Activated CD4-positive, alpha-beta memory T cell treated with anti-CD3 and anti-CD28 coated beads, Interleukin-2, amount 10 ng/mL, durations not matched to agents 7 days and 5 days (primary cell): Measurements from ENCODE around the gene FUT4. TPM values are rescaled to one million over a fixed set of nuclear protein-coding genes. Genes with fewer than 3 reads are reported as not detected.
"Not testable (repeated sequence)": the region's sequence is repeated elsewhere in the genome, so short reads cannot be mapped to it uniquely, and the experiment has no call there.

Source experiments
- CTCF ChIA-PET: fragments of 350-600 bp; sonication (Branson Sonifier 250); formaldehyde crosslinking; loops from one replicate; lab custom pipeline; 2021; ENCODE audit warnings: antibody characterized with exemption, inconsistent platforms; lab: Charles Lee
- POLR2A ChIA-PET: fragments of 350-600 bp; sonication (Branson Sonifier 250); formaldehyde crosslinking; loops from one replicate; lab custom pipeline; 2021; ENCODE audit warnings: antibody characterized with exemption; lab: Charles Lee
- DNase-seq: peaks from one replicate; pipeline ENCODE4 v3.0.0-alpha.2; 2020
- H3K27ac Mint-ChIP-seq: one replicate; pipeline ENCODE4 v1.8.0; 2021; ENCODE audit warnings: mild to moderate bottlenecking, mixed read lengths
- H3K27me3 Mint-ChIP-seq: one replicate; pipeline ENCODE4 v1.8.0; 2021; ENCODE audit warnings: mixed read lengths
- H3K36me3 Mint-ChIP-seq: one replicate; pipeline ENCODE4 v1.8.0; 2021; ENCODE audit warnings: low read depth, mixed read lengths
- H3K4me1 Mint-ChIP-seq: one replicate; pipeline ENCODE4 v1.8.0; 2021; ENCODE audit warnings: mixed read lengths
- H3K4me3 Mint-ChIP-seq: one replicate; pipeline ENCODE4 v1.8.0; 2021; ENCODE audit warnings: mild to moderate bottlenecking, mixed read lengths
- H3K9me3 Mint-ChIP-seq: one replicate; pipeline ENCODE4 v1.8.0; 2021; ENCODE audit warnings: mixed read lengths
- total RNA-seq, 2 experiments: library from RNA; stranded (reverse); gene quantifications; one replicate each; pipeline ENCODE4 v1.2.3, GENCODE V29; 2021

The FUT4 gene
- total RNA-seq, 2 experiments from 2014 or later: 6.1 to 6.2 TPM

DNA sequence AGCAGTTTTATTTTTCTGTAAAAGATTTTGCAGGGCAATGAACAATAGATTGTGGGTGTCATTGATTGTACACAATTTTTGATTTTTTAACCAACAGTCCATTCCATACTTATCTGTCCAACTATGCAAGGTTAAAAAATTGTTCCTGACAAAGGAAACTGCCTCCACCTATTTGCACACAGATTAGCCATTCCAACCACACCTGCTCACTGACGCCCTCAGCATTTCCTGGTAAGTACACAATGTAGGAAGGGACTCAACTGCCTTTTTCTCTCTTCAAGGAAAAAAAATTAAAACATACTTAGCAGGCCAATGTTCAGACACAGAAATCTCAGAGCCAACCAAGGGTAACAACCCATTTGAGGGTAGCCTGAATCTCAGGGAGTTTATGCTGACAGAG is 4.3 kb upstream of the FUT4 start:
- POLR2A ChIA-PET: no interaction called here
- Mint-ChIP-seq H3K27ac (no peak overlapping the region), H3K36me3 (peaks cover 2% of the 10 kb centered on the region), H3K4me1 (peaks cover 13% of the 10 kb centered on the region), H3K4me3 (no peak overlapping the region), H3K27me3 (peaks cover 23% of the 10 kb centered on the region), H3K9me3 (no peaks in the 10 kb centered on the region)
- CTCF ChIA-PET: no interaction called here
- DNase-seq: no peak

DNA sequence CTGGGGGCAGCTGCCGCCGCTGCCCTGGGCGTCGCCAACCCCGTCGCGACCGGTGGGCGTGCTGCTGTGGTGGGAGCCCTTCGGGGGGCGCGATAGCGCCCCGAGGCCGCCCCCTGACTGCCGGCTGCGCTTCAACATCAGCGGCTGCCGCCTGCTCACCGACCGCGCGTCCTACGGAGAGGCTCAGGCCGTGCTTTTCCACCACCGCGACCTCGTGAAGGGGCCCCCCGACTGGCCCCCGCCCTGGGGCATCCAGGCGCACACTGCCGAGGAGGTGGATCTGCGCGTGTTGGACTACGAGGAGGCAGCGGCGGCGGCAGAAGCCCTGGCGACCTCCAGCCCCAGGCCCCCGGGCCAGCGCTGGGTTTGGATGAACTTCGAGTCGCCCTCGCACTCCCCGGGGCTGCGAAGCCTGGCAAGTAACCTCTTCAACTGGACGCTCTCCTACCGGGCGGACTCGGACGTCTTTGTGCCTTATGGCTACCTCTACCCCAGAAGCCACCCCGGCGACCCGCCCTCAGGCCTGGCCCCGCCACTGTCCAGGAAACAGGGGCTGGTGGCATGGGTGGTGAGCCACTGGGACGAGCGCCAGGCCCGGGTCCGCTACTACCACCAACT is 1.0 kb downstream of the FUT4 start:
- DNase-seq: no peak
- Mint-ChIP-seq H3K4me3 (peak overlapping the region; percentile 99), H3K27me3 (no peaks in the 10 kb centered on the region), H3K36me3 (peaks cover 19% of the 10 kb centered on the region), H3K9me3 (no peaks in the 10 kb centered on the region), H3K4me1 (peaks cover 49% of the 10 kb centered on the region), H3K27ac (peak overlapping the region; percentile 63)
- ChIA-PET POLR2A (interaction anchor here (0.6 to 1.1 kb wide), 7 partner anchors 31 to 803 kb away, joined by 3 to 8 read pairs (median 5); partner anchors contain the start of genes C11orf54, CWC15, MED17 and TAF1D), CTCF (no interaction called here)

DNA sequence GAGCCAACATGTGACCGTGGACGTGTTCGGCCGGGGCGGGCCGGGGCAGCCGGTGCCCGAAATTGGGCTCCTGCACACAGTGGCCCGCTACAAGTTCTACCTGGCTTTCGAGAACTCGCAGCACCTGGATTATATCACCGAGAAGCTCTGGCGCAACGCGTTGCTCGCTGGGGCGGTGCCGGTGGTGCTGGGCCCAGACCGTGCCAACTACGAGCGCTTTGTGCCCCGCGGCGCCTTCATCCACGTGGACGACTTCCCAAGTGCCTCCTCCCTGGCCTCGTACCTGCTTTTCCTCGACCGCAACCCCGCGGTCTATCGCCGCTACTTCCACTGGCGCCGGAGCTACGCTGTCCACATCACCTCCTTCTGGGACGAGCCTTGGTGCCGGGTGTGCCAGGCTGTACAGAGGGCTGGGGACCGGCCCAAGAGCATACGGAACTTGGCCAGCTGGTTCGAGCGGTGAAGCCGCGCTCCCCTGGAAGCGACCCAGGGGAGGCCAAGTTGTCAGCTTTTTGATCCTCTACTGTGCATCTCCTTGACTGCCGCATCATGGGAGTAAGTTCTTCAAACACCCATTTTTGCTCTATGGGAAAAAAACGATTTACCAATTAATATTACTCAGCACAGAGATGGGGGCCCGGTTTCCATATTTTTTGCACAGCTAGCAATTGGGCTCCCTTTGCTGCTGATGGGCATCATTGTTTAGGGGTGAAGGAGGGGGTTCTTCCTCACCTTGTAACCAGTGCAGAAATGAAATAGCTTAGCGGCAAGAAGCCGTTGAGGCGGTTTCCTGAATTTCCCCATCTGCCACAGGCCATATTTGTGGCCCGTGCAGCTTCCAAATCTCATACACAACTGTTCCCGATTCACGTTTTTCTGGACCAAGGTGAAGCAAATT is 1.8 kb downstream of the FUT4 start:
- peak overlapping the region; percentile 99 for H3K4me3 Mint-ChIP-seq
- no peaks in the 10 kb centered on the region for H3K9me3 Mint-ChIP-seq
- peaks cover 23% of the 10 kb centered on the region for H3K36me3 Mint-ChIP-seq
- H3K4me1 Mint-ChIP-seq: peaks cover 51% of the 10 kb centered on the region
- no peak for DNase-seq
- POLR2A ChIA-PET: no interaction called here
- H3K27me3 Mint-ChIP-seq: no peaks in the 10 kb centered on the region
- CTCF ChIA-PET: interaction anchor here (0.7 kb wide), 1 partner anchor 791 kb away, joined by 3 read pairs; no protein-coding TSS in a partner anchor
- peak overlapping the region; percentile 55 for H3K27ac Mint-ChIP-seq

DNA sequence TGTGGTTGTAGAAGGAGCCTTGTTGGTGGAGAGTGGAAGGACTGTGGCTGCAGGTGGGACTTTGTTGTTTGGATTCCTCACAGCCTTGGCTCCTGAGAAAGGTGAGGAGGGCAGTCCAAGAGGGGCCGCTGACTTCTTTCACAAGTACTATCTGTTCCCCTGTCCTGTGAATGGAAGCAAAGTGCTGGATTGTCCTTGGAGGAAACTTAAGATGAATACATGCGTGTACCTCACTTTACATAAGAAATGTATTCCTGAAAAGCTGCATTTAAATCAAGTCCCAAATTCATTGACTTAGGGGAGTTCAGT is 2.4 kb downstream of the FUT4 start:
- Mint-ChIP-seq H3K27ac (no peak overlapping the region), H3K4me3 (peak overlapping the region; percentile 99), H3K9me3 (no peaks in the 10 kb centered on the region), H3K27me3 (no peaks in the 10 kb centered on the region), H3K36me3 (peaks cover 24% of the 10 kb centered on the region), H3K4me1 (peaks cover 52% of the 10 kb centered on the region)
- DNase-seq: no peak
- ChIA-PET CTCF (interaction anchor here (0.7 kb wide), 1 partner anchor 791 kb away, joined by 3 read pairs; no protein-coding TSS in a partner anchor), POLR2A (no interaction called here)

DNA sequence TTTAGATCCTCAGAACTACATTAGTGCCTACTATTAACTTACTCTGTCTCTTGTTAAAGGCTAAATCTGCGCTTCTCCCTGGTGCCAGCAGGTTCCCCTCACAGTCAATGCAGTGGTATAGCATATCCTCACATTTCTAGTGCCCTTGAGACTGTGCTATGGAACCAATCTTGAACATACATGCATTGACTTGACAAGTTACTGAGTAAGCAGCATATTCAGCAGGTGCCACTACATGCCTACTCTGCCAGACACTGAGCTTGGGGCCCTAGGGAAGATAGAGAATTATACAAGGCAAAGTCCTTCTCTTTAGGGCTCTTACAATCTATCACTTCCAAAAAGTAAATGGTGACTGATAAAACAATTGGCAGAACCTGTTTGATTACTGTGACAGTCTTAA is 3.2 kb downstream of the FUT4 start:
- Mint-ChIP-seq H3K27me3 (no peaks in the 10 kb centered on the region), H3K9me3 (no peaks in the 10 kb centered on the region), H3K4me3 (peak overlapping the region; percentile 52), H3K27ac (no peak overlapping the region), H3K36me3 (peaks cover 24% of the 10 kb centered on the region), H3K4me1 (peaks cover 51% of the 10 kb centered on the region)
- no peak for DNase-seq
- ChIA-PET CTCF (interaction anchor here (0.9 to 1.2 kb wide), 2 partner anchors 56 to 729 kb away, joined by 3 to 4 read pairs; no protein-coding TSS in a partner anchor), POLR2A (interaction anchor here (0.9 to 1.5 kb wide), 2 partner anchors 35 to 52 kb away, joined by 3 to 4 read pairs; partner anchors contain the start of gene C11orf97)

DNA sequence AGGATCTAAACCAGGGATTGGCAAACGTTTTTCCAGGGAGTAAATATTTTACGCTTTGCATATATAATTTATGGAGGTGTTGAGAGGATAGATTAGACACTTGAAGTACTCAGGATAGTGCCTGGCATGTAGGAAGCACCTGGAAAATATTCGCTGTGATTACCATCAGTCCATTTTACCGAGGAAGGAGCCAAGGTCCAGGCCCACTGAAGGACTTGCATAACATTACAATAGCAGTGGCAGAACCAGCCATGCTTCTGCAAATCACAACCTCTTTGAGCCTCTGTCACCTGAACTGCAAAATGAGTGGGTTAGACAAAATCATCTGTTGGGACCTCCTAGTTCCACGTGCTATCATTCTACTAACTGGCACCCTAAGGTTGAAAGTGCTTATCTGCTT is 5.4 kb downstream of the FUT4 start:
- Mint-ChIP-seq H3K36me3 (peaks cover 21% of the 10 kb centered on the region), H3K9me3 (no peaks in the 10 kb centered on the region), H3K4me3 (no peak overlapping the region), H3K4me1 (peaks cover 39% of the 10 kb centered on the region), H3K27me3 (no peaks in the 10 kb centered on the region), H3K27ac (no peak overlapping the region)
- ChIA-PET POLR2A (interaction anchor here (0.6 kb wide), 1 partner anchor 728 kb away, joined by 3 read pairs; no protein-coding TSS in a partner anchor), CTCF (interaction anchor here (0.9 kb wide), 1 partner anchor 10 kb away, joined by 3 read pairs; no protein-coding TSS in a partner anchor)
- DNase-seq: no peak

GRCh38 chr11:94550513-94550912 is 6.8 kb downstream of the FUT4 start:
- H3K36me3 Mint-ChIP-seq: peaks cover 20% of the 10 kb centered on the region
- no peak overlapping the region for H3K4me3 Mint-ChIP-seq
- H3K9me3 Mint-ChIP-seq: no peaks in the 10 kb centered on the region
- DNase-seq: no peak
- peaks cover 33% of the 10 kb centered on the region for H3K4me1 Mint-ChIP-seq
- no peak overlapping the region for H3K27ac Mint-ChIP-seq
- ChIA-PET CTCF (no interaction called here), POLR2A (no interaction called here)
- no peaks in the 10 kb centered on the region for H3K27me3 Mint-ChIP-seq

DNA sequence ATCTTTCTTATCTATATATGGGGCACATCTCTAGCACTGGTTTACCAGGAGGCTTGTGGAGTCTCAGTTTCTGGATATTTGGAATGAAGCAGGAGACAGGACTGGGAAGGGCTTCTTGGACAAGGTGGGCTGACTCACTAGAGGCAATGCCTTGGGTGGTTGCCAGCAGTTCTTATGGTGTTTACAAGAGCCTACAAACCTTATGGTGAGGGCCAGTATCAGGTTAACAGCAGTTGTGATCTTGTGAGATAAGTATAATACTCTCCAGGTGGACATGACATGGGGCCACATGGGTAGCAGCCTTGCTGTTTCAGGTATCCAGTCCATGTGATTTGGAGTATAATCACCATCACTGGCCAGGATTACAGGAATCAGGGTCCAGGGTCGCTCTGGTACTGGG is 10.2 kb downstream of the FUT4 start:
- Mint-ChIP-seq H3K27ac (no peak overlapping the region), H3K36me3 (peaks cover 5% of the 10 kb centered on the region)

DNA sequence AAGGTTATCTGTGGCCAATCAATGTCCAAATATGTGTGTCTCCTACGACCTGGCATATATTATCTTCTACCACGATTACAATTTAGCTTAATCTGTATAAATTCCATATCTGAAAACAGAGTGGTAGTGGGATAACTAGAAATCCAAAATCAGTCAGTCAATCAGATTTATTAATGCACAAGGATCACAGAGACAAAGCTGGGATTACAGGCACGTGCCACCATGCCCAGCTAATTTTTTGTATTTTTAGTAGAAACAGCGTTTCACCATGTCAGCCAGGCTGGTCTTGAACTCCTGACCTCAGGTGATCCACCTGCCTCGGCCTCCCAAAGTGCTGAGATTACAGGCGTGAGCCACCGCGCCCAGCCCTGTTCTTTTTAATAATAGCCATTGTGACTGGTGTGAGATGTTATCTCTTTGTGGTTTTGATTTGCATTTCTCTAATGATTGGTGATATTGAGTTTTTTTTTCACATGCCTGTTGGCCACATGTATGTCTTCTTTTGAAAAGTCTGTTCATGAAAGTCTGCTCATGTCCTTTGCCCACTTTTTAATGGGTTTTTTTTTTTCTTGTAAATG is 12.1 kb downstream of the FUT4 start:
- DNase-seq, H3K4me3 Mint-ChIP-seq, H3K27ac Mint-ChIP-seq, POLR2A ChIA-PET, H3K9me3 Mint-ChIP-seq, H3K4me1 Mint-ChIP-seq, H3K36me3 Mint-ChIP-seq, H3K27me3 Mint-ChIP-seq: not testable (repeated sequence)
- CTCF ChIA-PET: interaction anchor here (0.7 to 1.1 kb wide), 3 partner anchors 51 to 1209 kb away, joined by 3 read pairs; no protein-coding TSS in a partner anchor

More for the DNA sequence above, 10.2 kb downstream of the FUT4 start:
- Mint-ChIP-seq H3K27me3 (no peaks in the 10 kb centered on the region), H3K4me3 (no peak overlapping the region), H3K9me3 (no peaks in the 10 kb centered on the region), H3K4me1 (peaks cover 7% of the 10 kb centered on the region)
- ChIA-PET POLR2A (no interaction called here), CTCF (no interaction called here)
- DNase-seq: no peak

DNA sequence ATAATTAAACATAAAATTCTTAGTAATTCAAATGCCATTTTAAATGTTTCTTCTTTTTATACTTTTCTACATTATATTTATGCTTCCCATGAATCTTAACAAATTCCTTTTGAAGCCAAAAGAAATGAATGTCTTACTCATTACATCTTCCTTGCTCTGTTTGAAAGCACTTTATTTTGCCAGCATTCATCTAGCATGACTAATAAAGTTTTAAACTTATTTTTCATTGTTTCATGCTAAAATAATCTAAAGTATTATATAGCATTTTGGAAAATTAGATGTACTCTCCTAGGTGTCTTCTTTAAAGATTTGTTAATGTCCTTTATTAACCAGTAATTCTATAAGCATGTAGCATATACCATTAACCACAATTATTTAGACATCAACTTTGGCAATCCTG is 13.7 kb downstream of the FUT4 start:
- H3K4me3 Mint-ChIP-seq: no peak overlapping the region
- no peaks in the 10 kb centered on the region for H3K4me1 Mint-ChIP-seq
- ChIA-PET CTCF (no interaction called here), POLR2A (no interaction called here)
- H3K27me3 Mint-ChIP-seq: no peaks in the 10 kb centered on the region
- no peak overlapping the region for H3K27ac Mint-ChIP-seq
- H3K36me3 Mint-ChIP-seq: no peaks in the 10 kb centered on the region
- no peaks in the 10 kb centered on the region for H3K9me3 Mint-ChIP-seq
- no peak for DNase-seq

GRCh38 chr11:94557992-94558391 is 14.3 kb downstream of the FUT4 start:
- no peaks in the 10 kb centered on the region for H3K9me3 Mint-ChIP-seq
- ChIA-PET CTCF (no interaction called here), POLR2A (no interaction called here)
- H3K4me1 Mint-ChIP-seq: no peaks in the 10 kb centered on the region
- H3K27me3 Mint-ChIP-seq: no peaks in the 10 kb centered on the region
- no peaks in the 10 kb centered on the region for H3K36me3 Mint-ChIP-seq
- H3K27ac Mint-ChIP-seq: no peak overlapping the region
- no peak overlapping the region for H3K4me3 Mint-ChIP-seq
- no peak for DNase-seq

DNA sequence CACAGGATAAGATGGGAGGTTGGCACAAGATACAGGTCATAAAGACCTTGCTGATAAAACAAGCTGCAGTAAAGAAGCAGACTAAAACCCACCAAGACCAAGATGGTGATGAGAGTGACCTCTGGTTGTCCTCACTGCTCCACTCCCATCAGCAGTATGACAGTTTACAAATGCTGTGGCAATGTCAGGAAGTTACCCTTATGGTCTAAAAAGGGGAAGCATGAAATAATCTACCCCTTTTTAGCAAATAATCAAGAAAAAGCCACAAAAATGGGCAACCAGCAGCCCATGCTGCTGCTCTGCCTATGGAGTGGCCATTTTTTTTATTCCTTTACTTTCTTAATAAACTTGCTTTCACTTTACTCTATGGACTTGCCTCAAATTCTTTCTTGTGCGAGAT is 14.7 kb downstream of the FUT4 start:
- Mint-ChIP-seq H3K4me1 (no peaks in the 10 kb centered on the region), H3K27me3 (no peaks in the 10 kb centered on the region), H3K36me3 (no peaks in the 10 kb centered on the region), H3K27ac (no peak overlapping the region), H3K9me3 (no peaks in the 10 kb centered on the region), H3K4me3 (no peak overlapping the region)
- ChIA-PET CTCF (no interaction called here), POLR2A (no interaction called here)
- DNase-seq: no peak

GRCh38 chr11:94558932-94559331 is 15.2 kb downstream of the FUT4 start:
- Mint-ChIP-seq H3K4me1 (no peaks in the 10 kb centered on the region), H3K27me3 (no peaks in the 10 kb centered on the region), H3K36me3 (no peaks in the 10 kb centered on the region), H3K27ac (no peak overlapping the region), H3K9me3 (no peaks in the 10 kb centered on the region), H3K4me3 (no peak overlapping the region)
- DNase-seq: no peak
- POLR2A ChIA-PET: no interaction called here
- CTCF ChIA-PET: interaction anchor here (1.2 kb wide), 1 partner anchor 10 kb away, joined by 3 read pairs; no protein-coding TSS in a partner anchor
